ENCODE results near the gene SNX3. TPM values are rescaled to one million over a fixed set of nuclear protein-coding genes. Genes with fewer than 3 reads are reported as not detected.

The SNX3 gene
- total and polyA plus RNA-seq, 7 donors: 165 to 348 (median 204) TPM

DNA sequence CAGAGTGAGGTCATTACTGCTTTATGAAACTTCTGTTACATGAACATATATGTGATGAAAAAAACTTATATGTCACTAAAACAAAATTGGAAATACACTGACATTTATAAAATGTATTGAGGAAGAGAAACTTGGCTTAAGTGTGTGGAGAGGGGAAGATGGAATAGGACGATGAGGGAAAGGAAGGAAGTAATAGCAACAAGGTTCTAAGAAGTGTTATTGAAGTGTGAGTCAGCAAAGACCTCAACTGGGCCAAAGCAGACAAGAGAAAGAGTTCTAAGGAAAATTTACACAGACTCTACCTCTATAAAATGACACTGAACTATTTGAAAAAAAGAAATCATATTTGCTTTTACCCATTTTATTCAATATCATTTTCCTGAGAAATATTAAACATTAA is 38.3 kb downstream of the SNX3 start:
- Histone ChIP-seq H3K4me3 (no peak overlapping the region), H3K4me1 (peaks cover 5% of the 10 kb centered on the region), H3K27me3 (ENCODE audit: insufficient read depth in 3 of 3, low read length in 2 of 3) (no peaks in the 10 kb centered on the region), H3K27ac (no peak overlapping the region), H3K36me3 (ENCODE audit: insufficient read depth in 1 of 2, low read depth in 1 of 2) (peaks cover 5 to 55% of the 10 kb centered on the region in 2 donors), H3K9me3 (no peaks in the 10 kb centered on the region)
- ATAC-seq (no peak), DNase-seq (no peak)
- WGBS, 3 donors: 63 to 73% (median 72%) methylated on average over 1 of the region's 1 CpG
- intact Hi-C loops (cut with DNase I): no loop called here
- TF ChIP-seq, protein P1, sequence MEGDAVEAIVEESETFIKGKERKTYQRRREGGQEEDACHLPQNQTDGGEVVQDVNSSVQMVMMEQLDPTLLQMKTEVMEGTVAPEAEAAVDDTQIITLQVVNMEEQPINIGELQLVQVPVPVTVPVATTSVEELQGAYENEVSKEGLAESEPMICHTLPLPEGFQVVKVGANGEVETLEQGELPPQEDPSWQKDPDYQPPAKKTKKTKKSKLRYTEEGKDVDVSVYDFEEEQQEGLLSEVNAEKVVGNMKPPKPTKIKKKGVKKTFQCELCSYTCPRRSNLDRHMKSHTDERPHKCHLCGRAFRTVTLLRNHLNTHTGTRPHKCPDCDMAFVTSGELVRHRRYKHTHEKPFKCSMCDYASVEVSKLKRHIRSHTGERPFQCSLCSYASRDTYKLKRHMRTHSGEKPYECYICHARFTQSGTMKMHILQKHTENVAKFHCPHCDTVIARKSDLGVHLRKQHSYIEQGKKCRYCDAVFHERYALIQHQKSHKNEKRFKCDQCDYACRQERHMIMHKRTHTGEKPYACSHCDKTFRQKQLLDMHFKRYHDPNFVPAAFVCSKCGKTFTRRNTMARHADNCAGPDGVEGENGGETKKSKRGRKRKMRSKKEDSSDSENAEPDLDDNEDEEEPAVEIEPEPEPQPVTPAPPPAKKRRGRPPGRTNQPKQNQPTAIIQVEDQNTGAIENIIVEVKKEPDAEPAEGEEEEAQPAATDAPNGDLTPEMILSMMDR (IDR thresholded peaks at IDR 0.05): no peak

DNA sequence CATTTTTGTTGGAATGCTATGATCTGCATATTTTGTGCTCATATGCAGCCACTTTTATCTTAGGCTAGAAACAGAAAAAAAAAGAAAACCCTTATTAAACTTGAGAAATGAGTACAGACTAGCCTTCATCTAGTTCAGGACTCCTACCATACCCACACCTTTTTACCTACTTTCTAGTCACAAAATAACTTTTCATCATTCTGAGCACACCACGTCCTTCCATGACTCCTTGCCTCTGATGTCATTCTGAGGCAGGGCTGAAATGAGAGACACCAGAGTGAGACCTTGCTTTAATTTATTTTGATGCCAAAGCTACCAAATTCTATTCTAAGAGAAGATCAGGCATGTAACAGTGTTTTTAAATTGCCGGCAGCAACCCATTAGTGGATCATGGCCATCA is 38.8 kb downstream of the SNX3 start:
- Histone ChIP-seq H3K4me1 (peaks cover under 1% of the 10 kb centered on the region), H3K27ac (no peak overlapping the region), H3K27me3 (ENCODE audit: insufficient read depth in 3 of 3, low read length in 2 of 3) (no peaks in the 10 kb centered on the region), H3K36me3 (ENCODE audit: insufficient read depth in 1 of 2, low read depth in 1 of 2) (peaks cover 5 to 59% of the 10 kb centered on the region in 2 donors), H3K4me3 (no peak overlapping the region), H3K9me3 (no peaks in the 10 kb centered on the region)
- no peak for ATAC-seq
- TF ChIP-seq, protein P1 (IDR thresholded peaks at IDR 0.05): no peak
- no peak for DNase-seq
- intact Hi-C loops (cut with DNase I): no loop called here
- 83 to 95% (median 90%) methylated on average over 2 of the region's 2 CpGs for WGBS, 3 donors

DNA sequence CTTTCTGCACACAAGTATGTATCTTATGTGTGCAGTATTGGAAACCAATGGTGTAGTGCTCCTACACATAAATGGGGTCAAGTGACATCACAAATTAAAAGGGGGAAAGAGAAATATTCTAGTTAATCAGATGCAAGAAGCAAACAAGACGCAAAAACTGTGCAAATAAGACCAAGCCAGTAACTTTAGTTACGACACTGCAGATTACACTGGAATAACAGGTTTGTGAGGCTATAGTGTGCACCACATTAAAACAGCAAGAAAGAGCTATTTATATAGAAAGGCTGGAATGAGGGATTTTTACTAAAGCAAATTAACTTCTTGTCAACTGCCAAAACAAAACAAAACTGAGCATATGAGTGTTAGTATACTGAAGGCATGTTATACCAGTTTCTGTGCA is 49.2 kb downstream of the SNX3 start:
- H3K27me3 ChIP-seq (ENCODE audit: insufficient read depth in 3 of 3, low read length in 2 of 3): no peaks in the 10 kb centered on the region
- H3K27ac ChIP-seq: no peak overlapping the region
- TF ChIP-seq, protein P1 (IDR thresholded peaks at IDR 0.05): no peak
- H3K4me3 ChIP-seq: no peak overlapping the region
- ATAC-seq (no peak), DNase-seq (no peak)
- H3K9me3 ChIP-seq: no peaks in the 10 kb centered on the region
- WGBS, 3 donors: 95 to 97% (median 96%) methylated on average over 2 of the region's 2 CpGs
- intact Hi-C loops (cut with DNase I): no loop called here
- peaks cover 4 to 77% of the 10 kb centered on the region in 2 donors for H3K36me3 ChIP-seq (ENCODE audit: insufficient read depth in 1 of 2, low read depth in 1 of 2)
- H3K4me1 ChIP-seq: no peaks in the 10 kb centered on the region

DNA sequence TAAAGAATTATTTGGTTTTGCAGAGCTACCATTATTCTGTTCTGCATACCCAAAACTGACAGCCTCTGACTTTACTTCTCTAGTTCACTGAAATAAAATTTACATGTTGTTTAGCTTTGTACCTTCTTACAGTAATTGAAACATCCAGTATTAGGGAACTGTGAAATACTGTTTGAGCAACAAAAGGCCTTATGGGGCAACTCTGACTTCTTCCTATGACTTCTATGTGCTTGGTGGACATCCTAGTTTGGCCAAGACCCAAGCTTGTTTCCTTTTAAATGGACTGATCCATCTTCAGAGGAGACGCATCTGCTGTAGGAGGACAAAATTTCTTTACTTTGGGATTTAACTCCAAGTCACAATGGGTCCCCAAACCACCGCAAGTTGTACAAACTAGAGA is 50.3 kb downstream of the SNX3 start:
- DNase-seq (no peak), ATAC-seq (no peak)
- intact Hi-C loops (cut with DNase I): no loop called here
- 85 to 94% (median 91%) methylated on average over 2 of the region's 2 CpGs for WGBS, 3 donors
- Histone ChIP-seq H3K9me3 (no peaks in the 10 kb centered on the region), H3K27me3 (ENCODE audit: insufficient read depth in 3 of 3, low read length in 2 of 3) (no peaks in the 10 kb centered on the region), H3K27ac (no peak overlapping the region), H3K4me1 (no peaks in the 10 kb centered on the region), H3K36me3 (ENCODE audit: insufficient read depth in 1 of 2, low read depth in 1 of 2) (peaks cover 4 to 68% of the 10 kb centered on the region in 2 donors), H3K4me3 (no peak overlapping the region)
- TF ChIP-seq, protein P1 (IDR thresholded peaks at IDR 0.05): no peak

DNA sequence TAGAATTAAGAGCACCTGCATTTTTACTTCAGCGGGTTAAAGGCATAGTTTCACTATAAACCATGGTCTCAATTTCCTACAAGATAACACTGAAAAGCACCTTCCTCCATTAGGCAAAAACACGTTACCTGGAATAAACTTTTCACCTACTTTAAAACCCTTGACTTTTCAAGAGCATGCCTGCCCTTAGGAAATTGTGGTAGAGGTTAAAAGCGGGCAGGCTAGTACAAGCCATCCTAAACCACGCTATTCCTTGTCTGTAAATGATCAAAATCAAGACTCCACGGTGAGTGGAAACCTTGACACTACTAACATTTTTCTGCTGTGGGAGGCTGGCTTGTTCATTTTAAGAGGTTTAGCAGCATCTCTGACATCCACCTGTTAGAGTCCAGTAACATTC is 51.1 kb downstream of the SNX3 start:
- ATAC-seq: no peak
- WGBS, 3 donors: 95 to 96% (median 95%) methylated on average over 5 of the region's 5 CpGs

More for the DNA sequence above, 51.1 kb downstream of the SNX3 start:
- H3K9me3 ChIP-seq: no peaks in the 10 kb centered on the region
- H3K27ac ChIP-seq: no peak overlapping the region
- no peak for DNase-seq
- peaks cover 4 to 63% of the 10 kb centered on the region in 2 donors for H3K36me3 ChIP-seq (ENCODE audit: insufficient read depth in 1 of 2, low read depth in 1 of 2)
- intact Hi-C loops (cut with DNase I): no loop called here
- H3K4me1 ChIP-seq: no peaks in the 10 kb centered on the region
- TF ChIP-seq, protein P1 (IDR thresholded peaks at IDR 0.05): no peak
- H3K4me3 ChIP-seq: no peak overlapping the region
- no peaks in the 10 kb centered on the region for H3K27me3 ChIP-seq (ENCODE audit: insufficient read depth in 3 of 3, low read length in 2 of 3)

All from psoas muscle (tissue), 8 donors.